ENCODE results near the gene DUOX1.

Gene DUOX1

GRCh38 chr15:45120081-45120972 is 9.5 kb upstream of the DUOX1 start:
- in situ Hi-C loops (cut with MboI; ENCODE audit: low sequenced_read_pairs, unreplicated experiment): loop anchor here (25.0 kb wide), 1 partner anchor 158 kb away; the partner anchor contains the start of gene TERB2
- DNase-seq (ENCODE audit: low spot score): no peak
- no peak for TF ChIP-seq CTCF (IDR thresholded peaks at IDR 0.05; ENCODE audit: borderline replicate concordance, control extremely low read depth, extremely low read depth, insufficient read depth, missing control alignments)

- no peak for DNase-seq (ENCODE audit: low spot score)
- in situ Hi-C loops (cut with MboI; ENCODE audit: low sequenced_read_pairs, unreplicated experiment): loop anchor here (25.0 kb wide), 1 partner anchor 159 kb away; the partner anchor contains the start of gene TERB2
- TF ChIP-seq CTCF (IDR thresholded peaks at IDR 0.05; ENCODE audit: borderline replicate concordance, control extremely low read depth, extremely low read depth, insufficient read depth, missing control alignments): no peak
Measured at GRCh38 chr15:45121020-45121419, 8.8 kb upstream of the DUOX1 start.

- in situ Hi-C loops (cut with MboI; ENCODE audit: low sequenced_read_pairs, unreplicated experiment): loop anchor here (25.0 kb wide), 1 partner anchor 160 kb away; the partner anchor contains the start of gene TERB2
- DNase-seq (ENCODE audit: low spot score): no peak
- TF ChIP-seq CTCF (IDR thresholded peaks at IDR 0.05; ENCODE audit: borderline replicate concordance, control extremely low read depth, extremely low read depth, insufficient read depth, missing control alignments): no peak
Measured at GRCh38 chr15:45121706-45122417, 7.9 kb upstream of the DUOX1 start.

GRCh38 chr15:45122719-45123118 is 7.1 kb upstream of the DUOX1 start:
- in situ Hi-C loops (cut with MboI; ENCODE audit: low sequenced_read_pairs, unreplicated experiment): loop anchor here (25.0 kb wide), 1 partner anchor 160 kb away; the partner anchor contains the start of gene TERB2
- DNase-seq (ENCODE audit: low spot score): no peak
- no peak for TF ChIP-seq CTCF (IDR thresholded peaks at IDR 0.05; ENCODE audit: borderline replicate concordance, control extremely low read depth, extremely low read depth, insufficient read depth, missing control alignments)

GRCh38 chr15:45123397-45123796 is 6.4 kb upstream of the DUOX1 start:
- in situ Hi-C loops (cut with MboI; ENCODE audit: low sequenced_read_pairs, unreplicated experiment): loop anchor here (25.0 kb wide), 1 partner anchor 161 kb away; the partner anchor contains the start of gene TERB2
- no peak for DNase-seq (ENCODE audit: low spot score)
- no peak for TF ChIP-seq CTCF (IDR thresholded peaks at IDR 0.05; ENCODE audit: borderline replicate concordance, control extremely low read depth, extremely low read depth, insufficient read depth, missing control alignments)

- TF ChIP-seq CTCF (IDR thresholded peaks at IDR 0.05; ENCODE audit: borderline replicate concordance, control extremely low read depth, extremely low read depth, insufficient read depth, missing control alignments): peak; percentile 57
- in situ Hi-C loops (cut with MboI; ENCODE audit: low sequenced_read_pairs, unreplicated experiment): no loop called here
- DNase-seq (ENCODE audit: low spot score): no peak
Measured at GRCh38 chr15:45126535-45127158, 3.1 kb upstream of the DUOX1 start.

Data from GM13976 (cell line).